Neural cell (in vitro differentiated cells): ENCODE measurements around the gene PIK3R1. TPM values are rescaled to one million over a fixed set of nuclear protein-coding genes. Genes with fewer than 3 reads are reported as not detected.

Experiments used
- H2AFZ ChIP-seq: fragments of 200-600, 300-800 bp; sonication (generic), shearing (Covaris generic); 2 replicates; pipeline ENCODE4 v1.6.0; 2014; ENCODE audit warnings: low read depth, mild to moderate bottlenecking, antibody characterized with exemption, low read length, moderate library complexity
- H3F3A ChIP-seq: fragments of 200-600 bp; shearing (Covaris generic); 2 replicates; pipeline ENCODE4 v1.6.1; 2016; ENCODE audit warnings: mild to moderate bottlenecking, moderate library complexity, mixed read lengths, antibody characterized with exemption, low read length; ENCODE audit not compliant: insufficient read depth, poor library complexity, severe bottlenecking
- H3K27ac ChIP-seq: fragments of 200-600, 300-800 bp; sonication (generic), shearing (Covaris generic); 2 replicates; pipeline ENCODE4 v1.5.1; 2014; ENCODE audit warnings: mild to moderate bottlenecking, low read length, moderate library complexity
- H3K27me3 ChIP-seq: fragments of 300-800, 200-600 bp; sonication (generic), shearing (Covaris generic); 2 replicates; pipeline ENCODE4 v1.6.0; 2014; ENCODE audit warnings: mild to moderate bottlenecking, low read depth, low read length, moderate library complexity; ENCODE audit not compliant: insufficient read depth
- H3K36me3 ChIP-seq: fragments of 300-800, 200-600 bp; sonication (generic), shearing (Covaris generic); 2 replicates; pipeline ENCODE4 v1.5.1; 2014; ENCODE audit warnings: mild to moderate bottlenecking, antibody characterized with exemption, low read length, moderate library complexity; ENCODE audit not compliant: insufficient read depth
- H3K4me2 ChIP-seq: fragments of 300-800, 200-600 bp; sonication (generic), shearing (Covaris generic); 2 replicates; pipeline ENCODE4 v1.6.0; 2014; ENCODE audit warnings: mild to moderate bottlenecking, low read length
- H3K4me3 ChIP-seq: fragments of 300-800, 200-600 bp; sonication (generic), shearing (Covaris generic); 2 replicates; pipeline ENCODE4 v1.5.1; 2014; ENCODE audit warnings: mild to moderate bottlenecking, low read length, moderate library complexity
- H3K79me2 ChIP-seq: fragments of 200-600 bp; shearing (Covaris generic); replicated peaks from 2 replicates; pipeline ENCODE4 v1.6.0; 2014; ENCODE audit warnings: mild to moderate bottlenecking, low read length, moderate library complexity; ENCODE audit not compliant: insufficient read depth
- H3K9ac ChIP-seq: fragments of 300-800, 200-600 bp; sonication (generic), shearing (Covaris generic); 2 replicates; pipeline ENCODE4 v1.6.1; 2016; ENCODE audit warnings: mild to moderate bottlenecking, low read length, mixed read lengths
- H3K9me2 ChIP-seq: fragments of 200-600 bp; shearing (Covaris generic); 2 replicates; pipeline ENCODE4 v1.6.1; 2016; ENCODE audit warnings: mild to moderate bottlenecking, low read length, mixed read lengths; ENCODE audit not compliant: insufficient read depth
- H3K9me3 ChIP-seq: fragments of 200-600, 300-800 bp; sonication (generic), shearing (Covaris generic); 2 replicates; pipeline ENCODE4 v1.6.1; 2016; ENCODE audit warnings: mild to moderate bottlenecking, mixed run types, low read length, moderate library complexity, mixed read lengths
- H4K20me1 ChIP-seq: fragments of 200-600 bp; shearing (Covaris generic); 2 replicates; pipeline ENCODE4 v1.6.1; 2016; ENCODE audit warnings: mild to moderate bottlenecking, mixed run types; ENCODE audit not compliant: insufficient read depth
- CTCF ChIP-seq: fragments of 450-650 bp; IDR thresholded peaks from 2 replicates; pipeline ENCODE4 v1.5.1; 2014; ENCODE audit warnings: antibody characterized with exemption, mild to moderate bottlenecking, moderate library complexity; ENCODE audit not compliant: poor library complexity, severe bottlenecking
- EP300 ChIP-seq: fragments of 450-650 bp; conservative IDR thresholded peaks from 2 replicates; pipeline ENCODE4 v1.6.1; 2014; ENCODE audit warnings: antibody characterized with exemption, mild to moderate bottlenecking, moderate library complexity; ENCODE audit not compliant: poor library complexity, severe bottlenecking
- EZH2 ChIP-seq: fragments of 200-600, 300-800 bp; shearing (Covaris generic), sonication (generic); IDR thresholded peaks from 2 replicates; pipeline ENCODE4 v1.6.1; 2014; ENCODE audit warnings: antibody characterized with exemption, low read length, borderline replicate concordance, mild to moderate bottlenecking; ENCODE audit not compliant: insufficient read depth, poor library complexity, severe bottlenecking
- MXI1 ChIP-seq: fragments of 450-650 bp; conservative IDR thresholded peaks from 2 replicates; pipeline ENCODE4 v1.6.1; 2014; ENCODE audit warnings: antibody characterized with exemption, mild to moderate bottlenecking; ENCODE audit not compliant: poor library complexity, severe bottlenecking
- RAD21 ChIP-seq: fragments of 450-650 bp; conservative IDR thresholded peaks from 2 replicates; pipeline ENCODE4 v1.6.1; 2014; ENCODE audit warnings: antibody characterized with exemption, mild to moderate bottlenecking, moderate library complexity
- REST ChIP-seq: IDR thresholded peaks from 2 replicates; pipeline ENCODE4 v1.6.1; 2012; ENCODE audit warnings: borderline replicate concordance
- SMC3 ChIP-seq: fragments of 450-650 bp; conservative IDR thresholded peaks from 2 replicates; pipeline ENCODE4 v1.6.1; 2014; ENCODE audit warnings: antibody characterized with exemption, mild to moderate bottlenecking, moderate library complexity; ENCODE audit not compliant: poor library complexity
- TAF1 ChIP-seq: IDR thresholded peaks from 2 replicates; pipeline ENCODE4 v1.6.1; 2012; ENCODE audit warnings: low read depth
- polyA plus RNA-seq: library from polyadenylated mRNA; depleted of rRNA; stranded (reverse); fragments of >200 nt; gene quantifications from 2 replicates; pipeline ENCODE4 v1.2.3, GENCODE V29; 2014

PIK3R1 gene
- polyA plus RNA-seq, 1 donor from 2014 or later, result 41.9 TPM

- Histone ChIP-seq H3K27me3 (no peaks in the 10 kb centered on the region), H3F3A (no peaks in the 10 kb centered on the region), H3K9me2 (no peaks in the 10 kb centered on the region), H3K4me2 (no peak overlapping the region), H2AFZ (no peak overlapping the region), H4K20me1 (no peaks in the 10 kb centered on the region), H3K9me3 (no peaks in the 10 kb centered on the region), H3K4me3 (no peak overlapping the region), H3K9ac (no peak overlapping the region), H3K27ac (no peak overlapping the region), H3K36me3 (no peaks in the 10 kb centered on the region), H3K79me2 (peaks cover 86% of the 10 kb centered on the region)
- no peak for TF ChIP-seq RAD21
- TF ChIP-seq MXI1, result no peak
- no peak for TF ChIP-seq CTCF
- TF ChIP-seq SMC3, result no peak
- TF ChIP-seq REST, result no peak
Observed at GRCh38 chr5:68220914-68221313, 5.4 kb downstream of the PIK3R1 start.

GRCh38 chr5:68221488-68221887, 5.9 kb downstream of the PIK3R1 start:
- H3K36me3 ChIP-seq, result peaks cover 1% of the 10 kb centered on the region
- H3K27ac ChIP-seq, result no peak overlapping the region
- H4K20me1 ChIP-seq, result no peaks in the 10 kb centered on the region
- H3K79me2 ChIP-seq, result peaks cover 86% of the 10 kb centered on the region
- no peaks in the 10 kb centered on the region for H3K9me2 ChIP-seq
- H3K27me3 ChIP-seq, result no peaks in the 10 kb centered on the region
- H3F3A ChIP-seq, result no peaks in the 10 kb centered on the region
- no peaks in the 10 kb centered on the region for H3K9me3 ChIP-seq
- no peak overlapping the region for H3K4me3 ChIP-seq
- no peak overlapping the region for H3K9ac ChIP-seq
- no peak overlapping the region for H2AFZ ChIP-seq
- no peak overlapping the region for H3K4me2 ChIP-seq
- no peak for TF ChIP-seq RAD21
- TF ChIP-seq EP300, result no peak
- no peak for TF ChIP-seq TAF1
- no peak for TF ChIP-seq MXI1

GRCh38 chr5:68222310-68222709, 6.8 kb downstream of the PIK3R1 start:
- Histone ChIP-seq H3K27me3 (no peaks in the 10 kb centered on the region), H3K27ac (no peak overlapping the region), H4K20me1 (no peaks in the 10 kb centered on the region), H3K9me3 (no peaks in the 10 kb centered on the region), H3K4me2 (no peak overlapping the region), H3K9ac (no peak overlapping the region), H3F3A (no peaks in the 10 kb centered on the region), H3K9me2 (no peaks in the 10 kb centered on the region), H3K79me2 (peaks cover 81% of the 10 kb centered on the region), H3K36me3 (peaks cover 6% of the 10 kb centered on the region), H3K4me3 (no peak overlapping the region), H2AFZ (no peak overlapping the region)
- TF ChIP-seq CTCF (no peak), MXI1 (no peak), TAF1 (no peak), REST (no peak), SMC3 (no peak), EZH2 (no peak), RAD21 (no peak)
